HepG2 (cell line): ENCODE results near the gene ROM1. TPM values are rescaled to one million over a fixed set of nuclear protein-coding genes. Genes with fewer than 3 reads are reported as not detected.

Experiments
- E2F1 ChIP-seq: sonication (generic); formaldehyde crosslinking; IDR thresholded peaks from 2 replicates; pipeline ENCODE4 v1.5.0; 2020; ENCODE audit warnings: missing genetic modification reagents
- FUBP1 ChIP-seq: sonication (generic); formaldehyde crosslinking; IDR thresholded peaks from 2 replicates; pipeline ENCODE4 v1.5.1; 2020; ENCODE audit warnings: missing genetic modification reagents, mild to moderate bottlenecking, borderline replicate concordance
- HBP1 ChIP-seq: IDR thresholded peaks from 2 replicates; pipeline ENCODE4 v1.6.1; 2016; ENCODE audit warnings: low read depth, control low read depth
- HDAC2 ChIP-seq: sonication (generic); formaldehyde crosslinking; IDR thresholded peaks from 2 replicates; pipeline ENCODE4 v1.4.0; 2020; ENCODE audit warnings: missing genetic modification reagents
- HOXA7 ChIP-seq: sonication (generic); formaldehyde crosslinking; IDR thresholded peaks from 2 replicates; pipeline ENCODE4 v1.8.1; 2022; ENCODE audit warnings: mild to moderate bottlenecking, missing genetic modification reagents, moderate library complexity
- KLF11 ChIP-seq: IDR thresholded peaks from 2 replicates; pipeline ENCODE4 v1.6.1; 2016; ENCODE audit warnings: missing compliant biosample characterization
- LCORL ChIP-seq, 2 experiments: fragments of 450-650 bp in 1 of 2; sonication (generic) in 1 of 2; formaldehyde crosslinking in 1 of 2; IDR thresholded peaks; 2 replicates each; pipeline versions ENCODE4 v1.5.0 to v1.6.1; 2017 to 2020; ENCODE audit warnings: antibody characterized with exemption in 1 of 2, missing genetic modification reagents in 1 of 2
- MED1 ChIP-seq: sonication (generic); formaldehyde crosslinking; IDR thresholded peaks from 2 replicates; pipeline ENCODE4 v1.4.0; 2020; ENCODE audit warnings: missing genetic modification reagents
- MTERF4 ChIP-seq: sonication (generic); formaldehyde crosslinking; IDR thresholded peaks from 2 replicates; pipeline ENCODE4 v1.8.0; 2023; ENCODE audit warnings: mild to moderate bottlenecking, missing genetic modification reagents
- REXO4 ChIP-seq: sonication (generic); formaldehyde crosslinking; IDR thresholded peaks from 2 replicates; pipeline ENCODE4 v1.8.0; 2022; ENCODE audit warnings: missing genetic modification reagents, mild to moderate bottlenecking, borderline replicate concordance
- RFXANK ChIP-seq: IDR thresholded peaks from 2 replicates; pipeline ENCODE4 v1.6.1; 2016
- ZNF136 ChIP-seq: sonication (generic); formaldehyde crosslinking; IDR thresholded peaks from 2 replicates; pipeline ENCODE4 v1.8.1; 2022; ENCODE audit warnings: low read depth, mild to moderate bottlenecking, moderate library complexity, missing genetic modification reagents
- ZNF432 ChIP-seq: sonication (generic); formaldehyde crosslinking; IDR thresholded peaks from 2 replicates; pipeline ENCODE4 v1.5.0; 2020; ENCODE audit warnings: missing genetic modification reagents, mild to moderate bottlenecking, borderline replicate concordance
- ZNF530 ChIP-seq: sonication (generic); formaldehyde crosslinking; IDR thresholded peaks from 2 replicates; pipeline ENCODE4 v1.5.0; 2020; ENCODE audit warnings: low read depth, mild to moderate bottlenecking, missing genetic modification reagents
- ZNF691 ChIP-seq: sonication (generic); formaldehyde crosslinking; IDR thresholded peaks from 2 replicates; pipeline ENCODE4 v1.4.0; 2020; ENCODE audit warnings: missing genetic modification reagents, low read depth, mild to moderate bottlenecking, borderline replicate concordance
- ZNF772 ChIP-seq: sonication (generic); formaldehyde crosslinking; IDR thresholded peaks from 2 replicates; pipeline ENCODE4 v1.5.0; 2020; ENCODE audit warnings: mild to moderate bottlenecking, missing genetic modification reagents
- ZNF883 ChIP-seq: sonication (generic); formaldehyde crosslinking; IDR thresholded peaks from 2 replicates; pipeline ENCODE4 v1.5.1; 2020; ENCODE audit warnings: mild to moderate bottlenecking, missing genetic modification reagents; ENCODE audit errors: not compliant biosample characterization
- polyA plus RNA-seq, 8 experiments: library from polyadenylated mRNA; depleted of rRNA in 3 of 8; stranded (reverse) in 7 of 8; unstranded in 1 of 8; fragments of >200 nt; fragmentation: Illumina TruSeq in 4 of 8; extraction: Trizol in 4 of 8; gene quantifications; 2 replicates each; pipeline versions ENCODE4 v1.2.1 to v1.2.3, GENCODE V29; 2011 to 2016; ENCODE audit warnings: low read depth in 4 of 8, missing spikeins in 1 of 8, mixed read lengths in 1 of 8; ENCODE audit not compliant: insufficient read depth in 1 of 8
- total RNA-seq, 5 experiments: library from RNA; depleted of rRNA; stranded (reverse); fragments of >200 nt; fragmentation: Illumina TruSeq; extraction: Trizol; gene quantifications; 2 replicates each; pipeline ENCODE4 v1.2.3, GENCODE V29; 2016; ENCODE audit warnings: low read depth in 1 of 5

ROM1 gene
- total and polyA plus RNA-seq, 2 of the 13 experiments (the other 11 are each of a cell fraction or from before 2014, with no cell fraction given), result 1.2 to 2.4 TPM

GRCh38 chr11:62573006-62573591, 40.0 kb upstream of the ROM1 start (continued):
- TF ChIP-seq ZNF883 (CRISPR knock-in tag), result no peak
- TF ChIP-seq E2F1 (CRISPR knock-in tag), result no peak
- TF ChIP-seq MED1 (CRISPR knock-in tag), result 0 out of 2 replicates have a peak, but pooled peaks have one; percentile 2
- 0 out of 2 replicates have a peak, but pooled peaks have one; percentile 3 for TF ChIP-seq ZNF691 (CRISPR knock-in tag)
- no peak for TF ChIP-seq HDAC2
- no peak for TF ChIP-seq REXO4 (CRISPR knock-in tag)
- TF ChIP-seq ZNF432 (CRISPR knock-in tag), result no peak
- TF ChIP-seq LCORL (IDR thresholded peaks at IDR 0.05), result no peak
- 0 out of 2 replicates have a peak, but pooled peaks have one; percentile 29 for TF ChIP-seq LCORL (CRISPR knock-in tag; IDR thresholded peaks at IDR 0.05)
- 0 out of 2 replicates have a peak, but pooled peaks have one; percentile 3 for TF ChIP-seq RFXANK (CRISPR knock-in tag)
- no peak for TF ChIP-seq HOXA7
- no peak for TF ChIP-seq KLF11 (CRISPR knock-in tag)
- TF ChIP-seq ZNF136 (CRISPR knock-in tag), result no peak
- TF ChIP-seq FUBP1 (CRISPR knock-in tag), result no peak
- TF ChIP-seq HBP1, result 0 out of 2 replicates have a peak, but pooled peaks have one; percentile 17
- peak; percentile 1; the same call in 1 of the 2 replicates for TF ChIP-seq ZNF772 (CRISPR knock-in tag)
- peak; percentile 46; the same call in 1 of the 2 replicates for TF ChIP-seq MTERF4 (CRISPR knock-in tag)
- TF ChIP-seq ZNF530, result no peak
